ENCODE results near the gene STK25.
A peak's percentile ranks its signal among the peaks of the same experiment; 100 is the strongest.
"Not testable (repeated sequence)": the region's sequence is repeated elsewhere in the genome, so short reads cannot be mapped to it uniquely, and the experiment has no call there.

Gene STK25

DNA sequence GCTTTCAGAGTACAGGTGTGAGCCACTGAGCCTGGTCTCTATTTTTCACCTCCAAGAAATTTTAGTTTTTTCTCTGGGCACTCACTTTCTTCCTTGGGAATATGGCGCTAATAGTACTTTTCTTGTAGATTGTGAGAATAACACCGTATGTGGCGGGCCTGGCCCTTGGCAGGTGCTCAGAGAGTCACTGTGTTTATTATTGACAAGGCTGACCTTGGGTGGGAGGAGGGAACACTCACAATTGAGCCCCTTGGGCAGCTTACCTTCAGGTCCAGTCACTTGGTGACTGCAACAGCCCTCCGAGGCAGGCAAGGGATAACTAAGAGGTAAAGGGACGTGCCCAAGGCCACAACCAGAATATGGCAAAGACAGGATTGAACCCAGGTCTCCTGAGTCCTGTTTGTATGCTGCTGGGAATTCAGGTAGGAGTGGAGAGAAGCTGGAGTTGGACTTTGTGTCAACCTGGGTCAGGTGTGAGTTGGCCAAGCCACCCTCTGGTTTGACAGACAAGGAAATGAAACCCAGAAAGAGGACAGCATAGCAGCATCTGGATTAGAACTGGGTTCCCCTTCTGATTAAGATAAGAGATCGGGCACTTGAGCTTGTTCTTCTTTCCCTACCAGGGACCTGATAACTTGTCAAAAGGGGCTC lies 2.8 kb upstream of the STK25 start:
- CTCF ChIA-PET = no interaction called here
- TF ChIP-seq, protein P1, sequence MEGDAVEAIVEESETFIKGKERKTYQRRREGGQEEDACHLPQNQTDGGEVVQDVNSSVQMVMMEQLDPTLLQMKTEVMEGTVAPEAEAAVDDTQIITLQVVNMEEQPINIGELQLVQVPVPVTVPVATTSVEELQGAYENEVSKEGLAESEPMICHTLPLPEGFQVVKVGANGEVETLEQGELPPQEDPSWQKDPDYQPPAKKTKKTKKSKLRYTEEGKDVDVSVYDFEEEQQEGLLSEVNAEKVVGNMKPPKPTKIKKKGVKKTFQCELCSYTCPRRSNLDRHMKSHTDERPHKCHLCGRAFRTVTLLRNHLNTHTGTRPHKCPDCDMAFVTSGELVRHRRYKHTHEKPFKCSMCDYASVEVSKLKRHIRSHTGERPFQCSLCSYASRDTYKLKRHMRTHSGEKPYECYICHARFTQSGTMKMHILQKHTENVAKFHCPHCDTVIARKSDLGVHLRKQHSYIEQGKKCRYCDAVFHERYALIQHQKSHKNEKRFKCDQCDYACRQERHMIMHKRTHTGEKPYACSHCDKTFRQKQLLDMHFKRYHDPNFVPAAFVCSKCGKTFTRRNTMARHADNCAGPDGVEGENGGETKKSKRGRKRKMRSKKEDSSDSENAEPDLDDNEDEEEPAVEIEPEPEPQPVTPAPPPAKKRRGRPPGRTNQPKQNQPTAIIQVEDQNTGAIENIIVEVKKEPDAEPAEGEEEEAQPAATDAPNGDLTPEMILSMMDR (conservative IDR thresholded peaks at IDR 0.05; ENCODE audit: low read depth) = no peak
- H3K27ac ChIP-seq = no peak overlapping the region
- no peak for DNase-seq (ENCODE audit: low spot score)
- POLR2A ChIA-PET (ENCODE audit: low non-redundant PET) = interaction anchor here (0.5 kb wide), 1 partner anchor 103 kb away, joined by 6 read pairs; no protein-coding TSS in a partner anchor

DNA sequence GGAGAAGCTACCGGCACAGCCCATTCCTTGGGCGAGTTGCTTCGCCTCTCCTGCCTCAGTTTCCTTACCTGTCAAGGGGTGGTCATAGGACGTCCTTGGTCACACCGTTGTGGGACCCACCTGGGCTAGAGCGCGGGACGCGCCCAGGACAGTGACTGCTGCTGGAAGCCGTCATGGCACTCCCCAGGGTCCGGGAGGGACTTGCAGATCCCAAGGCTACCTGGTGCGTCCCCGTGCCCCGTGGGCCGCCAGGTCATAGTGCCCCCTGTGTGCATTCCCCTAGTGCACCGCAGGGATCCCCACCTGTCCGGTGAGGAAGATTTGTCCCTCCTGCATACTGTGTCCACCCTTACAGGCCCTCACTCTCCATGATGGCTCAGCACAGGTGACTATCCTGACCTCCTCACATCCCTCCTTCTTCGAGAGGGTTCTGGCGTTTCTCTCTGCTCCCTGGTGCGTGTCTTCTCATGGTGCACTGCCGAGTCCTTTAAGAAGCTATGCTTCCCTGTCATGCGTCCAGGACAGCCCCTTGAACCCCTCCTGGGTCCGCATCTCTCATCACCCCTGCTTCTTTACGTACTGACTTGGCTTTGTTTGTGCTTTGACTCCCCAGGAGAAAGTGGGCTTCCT lies 886 bp upstream of the STK25 start:
- POLR2A ChIA-PET (ENCODE audit: low non-redundant PET) = no interaction called here
- CTCF ChIA-PET = no interaction called here
- TF ChIP-seq, protein P1 (conservative IDR thresholded peaks at IDR 0.05; ENCODE audit: low read depth) = no peak
- DNase-seq (ENCODE audit: low spot score) = no peak
- H3K27ac ChIP-seq = peak overlapping the region; percentile 85

DNA sequence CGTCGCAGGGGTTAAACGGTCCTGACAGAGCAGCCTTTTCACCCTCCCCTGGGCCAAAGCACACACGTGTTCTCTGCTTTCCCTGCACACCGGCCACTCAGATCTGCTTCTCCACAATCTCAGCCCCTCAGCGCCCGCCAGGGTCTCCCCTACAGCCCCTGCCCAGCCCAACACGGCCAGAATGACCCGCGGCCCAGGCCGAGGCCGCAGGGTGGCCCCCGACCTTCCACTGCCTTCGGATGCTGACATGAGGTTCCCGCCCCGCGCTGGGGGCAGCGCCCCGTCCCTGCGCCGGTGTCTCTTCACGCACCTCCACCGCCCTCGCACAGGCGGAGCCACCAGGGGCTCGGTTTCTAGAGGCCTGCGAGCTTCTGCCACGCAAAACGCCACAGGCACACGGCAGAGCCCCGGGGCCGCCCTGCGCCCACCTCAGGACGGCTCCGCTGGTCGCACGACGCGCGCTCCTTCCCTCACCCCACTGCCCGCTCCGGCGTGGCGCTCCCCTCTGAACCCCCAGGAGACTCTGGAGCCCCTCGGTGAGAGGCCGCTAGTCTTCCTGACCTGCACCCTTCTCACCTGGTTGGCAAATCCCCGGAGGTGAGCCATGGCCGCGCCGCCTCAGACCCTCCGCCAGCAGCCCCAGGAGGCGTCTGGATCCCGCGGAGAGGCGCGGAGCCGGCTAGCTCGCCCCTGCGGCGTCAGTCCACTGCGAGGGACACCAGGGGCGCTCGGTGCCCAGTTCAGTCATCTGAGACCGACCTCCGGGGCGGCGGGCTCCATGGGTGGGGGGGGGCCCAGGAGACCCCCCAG lies 749 bp downstream of the STK25 start:
- POLR2A ChIA-PET (ENCODE audit: low non-redundant PET) = no interaction called here
- DNase-seq (ENCODE audit: low spot score) = peak; percentile 57
- peak overlapping the region; percentile 85 for H3K27ac ChIP-seq
- TF ChIP-seq, protein P1 (conservative IDR thresholded peaks at IDR 0.05; ENCODE audit: low read depth) = no peak
- CTCF ChIA-PET = interaction anchor here (0.6 to 1.4 kb wide), 3 partner anchors 91 to 383 kb away, joined by 3 to 6 read pairs (median 4); no protein-coding TSS in a partner anchor

DNA sequence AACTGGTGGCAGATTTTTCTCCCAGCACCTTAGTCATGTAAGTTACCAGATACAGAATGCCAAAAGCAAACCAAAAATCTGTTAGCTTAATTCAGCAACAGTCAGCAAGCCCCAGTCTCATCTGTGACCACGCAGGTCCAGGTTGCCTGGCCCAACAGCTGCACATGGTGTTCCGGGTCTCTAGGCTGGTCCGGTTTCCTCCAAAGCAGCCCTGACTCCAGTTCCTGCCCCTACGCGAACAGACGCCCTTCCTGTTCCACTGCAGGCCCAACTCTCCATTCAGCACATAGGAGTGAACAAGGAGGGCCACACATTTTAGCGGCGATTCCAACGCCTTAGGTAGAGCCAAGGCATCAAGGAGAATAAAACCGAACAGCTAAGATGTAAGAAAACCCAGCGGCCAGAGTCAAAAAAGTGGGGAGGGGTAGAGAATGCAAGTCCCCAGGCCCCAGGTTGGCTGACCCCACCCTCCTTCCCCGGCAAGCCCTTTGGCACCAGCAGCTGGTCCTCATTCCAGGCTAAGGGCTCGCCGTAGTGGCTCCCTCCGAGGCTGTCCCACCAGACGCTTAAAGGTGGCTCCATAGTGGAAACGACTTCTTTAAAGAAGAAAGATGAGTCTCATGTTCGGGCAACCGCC lies 1.5 kb downstream of the STK25 start:
- TF ChIP-seq, protein P1 (conservative IDR thresholded peaks at IDR 0.05; ENCODE audit: low read depth) = no peak
- ChIA-PET CTCF (interaction anchor here (1.4 kb wide), 1 partner anchor 92 kb away, joined by 6 read pairs; no protein-coding TSS in a partner anchor), POLR2A (ENCODE audit: low non-redundant PET) (no interaction called here)
- DNase-seq (ENCODE audit: low spot score) = no peak
- H3K27ac ChIP-seq = peak overlapping the region; percentile 85

DNA sequence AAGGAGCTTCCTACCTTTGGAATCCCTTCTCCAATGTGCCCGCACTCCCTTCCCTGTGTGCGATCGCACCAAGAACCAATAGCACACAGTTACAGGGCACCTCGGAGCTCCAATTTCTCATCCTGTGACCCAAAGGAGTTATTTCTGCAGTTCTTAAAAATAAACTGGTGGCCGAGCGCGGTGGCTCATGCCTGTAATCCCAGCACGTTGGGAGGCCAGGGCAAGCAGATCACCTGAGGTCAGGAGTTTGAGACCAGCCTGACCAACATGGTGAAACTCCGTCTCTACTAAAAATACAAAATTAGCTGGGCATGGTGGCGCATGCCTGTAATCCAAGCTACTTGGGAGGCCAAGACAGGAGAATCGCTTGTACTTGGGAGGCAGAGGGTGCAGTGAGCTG lies 2.1 kb downstream of the STK25 start:
- CTCF ChIA-PET; POLR2A ChIA-PET (ENCODE audit: low non-redundant PET); DNase-seq (ENCODE audit: low spot score): not testable (repeated sequence)
- H3K27ac ChIP-seq = peak overlapping the region; percentile 85

DNA sequence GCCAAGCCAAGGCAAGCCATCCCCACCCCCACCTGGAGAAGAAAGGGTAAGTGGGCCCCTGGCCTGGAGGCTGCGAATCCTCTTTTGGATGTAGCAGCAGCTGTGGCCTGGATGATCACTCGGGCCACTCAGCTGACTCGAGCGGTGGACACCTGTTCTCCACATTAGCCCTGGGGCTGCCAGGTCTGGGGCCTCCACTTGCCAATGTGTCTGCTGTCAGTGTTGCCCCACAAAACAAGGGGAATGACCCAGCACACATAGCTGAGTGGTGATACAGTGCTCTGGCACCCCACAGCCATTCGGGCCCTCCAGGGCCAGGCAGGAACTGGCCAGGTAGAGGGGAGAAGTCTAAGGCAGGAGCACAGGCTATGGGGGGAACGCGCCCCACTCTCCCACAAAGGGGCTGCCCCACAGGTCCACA lies 2.6 kb downstream of the STK25 start:
- CTCF ChIA-PET = no interaction called here
- H3K27ac ChIP-seq = peak overlapping the region; percentile 85
- TF ChIP-seq, protein P1 (conservative IDR thresholded peaks at IDR 0.05; ENCODE audit: low read depth) = no peak
- POLR2A ChIA-PET (ENCODE audit: low non-redundant PET) = no interaction called here
- DNase-seq (ENCODE audit: low spot score) = no peak

All from RWPE1 (cell line).